ENCODE data around the gene ACTL10. TPM values are rescaled to one million over a fixed set of nuclear protein-coding genes. Genes with fewer than 3 reads are reported as not detected.

Gene ACTL10
- total and polyA plus RNA-seq, 2 of the 13 experiments (the other 11 are each of a cell fraction or from before 2014, with no cell fraction given) = not detected

DNA sequence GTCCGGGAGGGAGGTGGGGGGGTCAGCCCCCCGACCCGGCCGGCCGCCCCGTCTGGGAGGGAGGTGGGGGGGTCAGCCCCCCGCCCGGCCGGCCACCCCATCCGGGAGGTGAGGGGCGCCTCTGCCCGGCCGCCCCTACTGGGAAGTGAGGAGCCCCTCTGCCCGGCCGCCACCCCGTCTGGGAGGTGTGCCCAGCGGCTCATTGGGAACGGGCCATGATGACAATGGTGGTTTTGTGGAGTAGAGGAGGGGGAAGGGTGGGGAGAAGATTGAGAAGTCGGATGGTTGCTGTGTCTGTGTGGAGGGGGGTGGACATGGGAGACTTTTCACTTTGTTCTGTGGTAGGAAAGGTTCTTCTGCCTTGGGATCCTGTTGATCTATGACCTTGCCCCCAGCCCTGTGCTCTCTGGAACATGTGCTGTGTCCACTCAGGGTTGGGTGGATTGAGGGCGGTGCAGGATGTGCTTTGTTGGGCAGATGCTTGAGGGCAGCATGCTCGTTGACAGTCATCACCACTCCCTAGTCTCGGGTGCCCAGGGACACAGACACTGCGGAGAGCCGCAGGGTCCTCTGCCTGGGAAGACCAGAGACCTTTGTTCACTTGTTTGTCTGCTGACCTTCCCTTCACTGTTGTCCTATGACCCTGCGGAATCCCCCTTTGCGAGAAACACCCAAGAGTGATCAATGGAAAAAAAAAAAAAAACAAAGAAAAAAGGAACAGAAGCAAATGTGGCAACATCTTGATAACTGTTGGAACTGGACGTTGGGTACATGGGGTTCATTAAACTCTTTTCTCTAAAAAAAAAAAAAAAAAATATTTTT, 35.1 kb downstream of the ACTL10 start (continued):
- TF ChIP-seq ZEB1 (IDR thresholded peaks at IDR 0.05; ENCODE audit: insufficient replicate concordance, low read depth) = no peak
- TF ChIP-seq, protein P1, sequence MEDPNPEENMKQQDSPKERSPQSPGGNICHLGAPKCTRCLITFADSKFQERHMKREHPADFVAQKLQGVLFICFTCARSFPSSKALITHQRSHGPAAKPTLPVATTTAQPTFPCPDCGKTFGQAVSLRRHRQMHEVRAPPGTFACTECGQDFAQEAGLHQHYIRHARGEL (CRISPR knock-in tag; IDR thresholded peaks at IDR 0.05) = no peak
- no peak for TF ChIP-seq ATF7 (IDR thresholded peaks at IDR 0.05)
- TF ChIP-seq ATF7 (CRISPR knock-in tag; IDR thresholded peaks at IDR 0.05) = peak; percentile 19; the same call in 1 of the 2 replicates
- peak; percentile 71 for TF ChIP-seq FOSL2 (CRISPR knock-in tag; IDR thresholded peaks at IDR 0.05)
- no peak for TF ChIP-seq ASH2L (IDR thresholded peaks at IDR 0.05; ENCODE audit: insufficient read length, low read depth, low read length)
- no peak for TF ChIP-seq CCDC6 (CRISPR knock-in tag; IDR thresholded peaks at IDR 0.05)
- TF ChIP-seq, protein P2, sequence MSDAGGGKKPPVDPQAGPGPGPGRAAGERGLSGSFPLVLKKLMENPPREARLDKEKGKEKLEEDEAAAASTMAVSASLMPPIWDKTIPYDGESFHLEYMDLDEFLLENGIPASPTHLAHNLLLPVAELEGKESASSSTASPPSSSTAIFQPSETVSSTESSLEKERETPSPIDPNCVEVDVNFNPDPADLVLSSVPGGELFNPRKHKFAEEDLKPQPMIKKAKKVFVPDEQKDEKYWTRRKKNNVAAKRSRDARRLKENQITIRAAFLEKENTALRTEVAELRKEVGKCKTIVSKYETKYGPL (CRISPR knock-in tag; IDR thresholded peaks at IDR 0.05) = no peak
- peak; percentile 63; the same call in 1 of the 2 replicates for TF ChIP-seq ZFP82 (CRISPR knock-in tag; IDR thresholded peaks at IDR 0.05; ENCODE audit: borderline replicate concordance)
- TF ChIP-seq, protein P3, sequence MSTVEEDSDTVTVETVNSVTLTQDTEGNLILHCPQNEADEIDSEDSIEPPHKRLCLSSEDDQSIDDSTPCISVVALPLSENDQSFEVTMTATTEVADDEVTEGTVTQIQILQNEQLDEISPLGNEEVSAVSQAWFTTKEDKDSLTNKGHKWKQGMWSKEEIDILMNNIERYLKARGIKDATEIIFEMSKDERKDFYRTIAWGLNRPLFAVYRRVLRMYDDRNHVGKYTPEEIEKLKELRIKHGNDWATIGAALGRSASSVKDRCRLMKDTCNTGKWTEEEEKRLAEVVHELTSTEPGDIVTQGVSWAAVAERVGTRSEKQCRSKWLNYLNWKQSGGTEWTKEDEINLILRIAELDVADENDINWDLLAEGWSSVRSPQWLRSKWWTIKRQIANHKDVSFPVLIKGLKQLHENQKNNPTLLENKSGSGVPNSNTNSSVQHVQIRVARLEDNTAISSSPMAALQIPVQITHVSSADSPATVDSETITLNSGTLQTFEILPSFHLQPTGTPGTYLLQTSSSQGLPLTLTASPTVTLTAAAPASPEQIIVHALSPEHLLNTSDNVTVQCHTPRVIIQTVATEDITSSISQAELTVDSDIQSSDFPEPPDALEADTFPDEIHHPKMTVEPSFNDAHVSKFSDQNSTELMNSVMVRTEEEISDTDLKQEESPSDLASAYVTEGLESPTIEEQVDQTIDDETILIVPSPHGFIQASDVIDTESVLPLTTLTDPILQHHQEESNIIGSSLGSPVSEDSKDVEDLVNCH (CRISPR knock-in tag; IDR thresholded peaks at IDR 0.05) = no peak
- peak; percentile 19; the same call in 1 of the 2 replicates for TF ChIP-seq KAT8 (CRISPR knock-in tag; IDR thresholded peaks at IDR 0.05)
- TF ChIP-seq PITX1 (CRISPR knock-in tag; IDR thresholded peaks at IDR 0.05) = peak; percentile 93
- peak; percentile 96 for TF ChIP-seq ZMYM2 (CRISPR knock-in tag; IDR thresholded peaks at IDR 0.05)
- peak; percentile 93 for TF ChIP-seq NR2C2 (CRISPR knock-in tag; IDR thresholded peaks at IDR 0.05; ENCODE audit: borderline replicate concordance)
- 0 out of 2 replicates have a peak, but pooled peaks have one; percentile 20 for TF ChIP-seq NR1H2 (CRISPR knock-in tag; IDR thresholded peaks at IDR 0.05; ENCODE audit: borderline replicate concordance, low read depth)
- no peak for TF ChIP-seq YY1 (IDR thresholded peaks at IDR 0.05; ENCODE audit: insufficient read depth, insufficient replicate concordance, low read depth, low read length)
- no peak for TF ChIP-seq ZNF256 (CRISPR knock-in tag; conservative IDR thresholded peaks at IDR 0.05)
- no peak for TF ChIP-seq ZNF207 (IDR thresholded peaks at IDR 0.05; ENCODE audit: borderline replicate concordance)
- no peak for TF ChIP-seq SNAI1 (CRISPR knock-in tag; IDR thresholded peaks at IDR 0.05; ENCODE audit: borderline replicate concordance)
- peak; percentile 60 for TF ChIP-seq TCF7 (IDR thresholded peaks at IDR 0.05; ENCODE audit: low read depth)
- TF ChIP-seq KDM3A (CRISPR knock-in tag; IDR thresholded peaks at IDR 0.05; ENCODE audit: low read depth) = peak; percentile 60; the same call in 1 of the 2 replicates
- TF ChIP-seq, protein P4, sequence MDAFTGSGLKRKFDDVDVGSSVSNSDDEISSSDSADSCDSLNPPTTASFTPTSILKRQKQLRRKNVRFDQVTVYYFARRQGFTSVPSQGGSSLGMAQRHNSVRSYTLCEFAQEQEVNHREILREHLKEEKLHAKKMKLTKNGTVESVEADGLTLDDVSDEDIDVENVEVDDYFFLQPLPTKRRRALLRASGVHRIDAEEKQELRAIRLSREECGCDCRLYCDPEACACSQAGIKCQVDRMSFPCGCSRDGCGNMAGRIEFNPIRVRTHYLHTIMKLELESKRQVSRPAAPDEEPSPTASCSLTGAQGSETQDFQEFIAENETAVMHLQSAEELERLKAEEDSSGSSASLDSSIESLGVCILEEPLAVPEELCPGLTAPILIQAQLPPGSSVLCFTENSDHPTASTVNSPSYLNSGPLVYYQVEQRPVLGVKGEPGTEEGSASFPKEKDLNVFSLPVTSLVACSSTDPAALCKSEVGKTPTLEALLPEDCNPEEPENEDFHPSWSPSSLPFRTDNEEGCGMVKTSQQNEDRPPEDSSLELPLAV (CRISPR knock-in tag; conservative IDR thresholded peaks at IDR 0.05; ENCODE audit: low read depth) = no peak
- TF ChIP-seq ZFP36L1 (CRISPR knock-in tag; IDR thresholded peaks at IDR 0.05) = peak; percentile 89
- peak; percentile 85 for TF ChIP-seq CBX5 (CRISPR knock-in tag; IDR thresholded peaks at IDR 0.05; ENCODE audit: borderline replicate concordance)
- TF ChIP-seq ZNF670 (CRISPR knock-in tag; IDR thresholded peaks at IDR 0.05; ENCODE audit: borderline replicate concordance) = no peak; the same call in 1 of the 2 replicates
- no peak for TF ChIP-seq XRCC5 (optimal IDR thresholded peaks at IDR 0.05; ENCODE audit: low read length)
